Measurements from ENCODE around the gene DNAH1.
A peak's percentile ranks its signal among the peaks of the same experiment; 100 is the strongest.

Gene DNAH1

GRCh38 chr3:52446631-52447511 is 130.8 kb downstream of the DNAH1 start:
- DNase-seq (ENCODE audit: low read depth) = peak; percentile 63

GRCh38 chr3:52447512-52448355 is 131.6 kb downstream of the DNAH1 start:
- DNase-seq (ENCODE audit: low read depth) = no peak

All from activated T-cell treated with anti-CD3 and anti-CD28 coated beads for 24 hours (primary cell).